ENCODE measurements around the gene PKDREJ.
"Not testable (repeated sequence)": the region's sequence is repeated elsewhere in the genome, so short reads cannot be mapped to it uniquely, and the experiment has no call there.

PKDREJ gene, protein sequence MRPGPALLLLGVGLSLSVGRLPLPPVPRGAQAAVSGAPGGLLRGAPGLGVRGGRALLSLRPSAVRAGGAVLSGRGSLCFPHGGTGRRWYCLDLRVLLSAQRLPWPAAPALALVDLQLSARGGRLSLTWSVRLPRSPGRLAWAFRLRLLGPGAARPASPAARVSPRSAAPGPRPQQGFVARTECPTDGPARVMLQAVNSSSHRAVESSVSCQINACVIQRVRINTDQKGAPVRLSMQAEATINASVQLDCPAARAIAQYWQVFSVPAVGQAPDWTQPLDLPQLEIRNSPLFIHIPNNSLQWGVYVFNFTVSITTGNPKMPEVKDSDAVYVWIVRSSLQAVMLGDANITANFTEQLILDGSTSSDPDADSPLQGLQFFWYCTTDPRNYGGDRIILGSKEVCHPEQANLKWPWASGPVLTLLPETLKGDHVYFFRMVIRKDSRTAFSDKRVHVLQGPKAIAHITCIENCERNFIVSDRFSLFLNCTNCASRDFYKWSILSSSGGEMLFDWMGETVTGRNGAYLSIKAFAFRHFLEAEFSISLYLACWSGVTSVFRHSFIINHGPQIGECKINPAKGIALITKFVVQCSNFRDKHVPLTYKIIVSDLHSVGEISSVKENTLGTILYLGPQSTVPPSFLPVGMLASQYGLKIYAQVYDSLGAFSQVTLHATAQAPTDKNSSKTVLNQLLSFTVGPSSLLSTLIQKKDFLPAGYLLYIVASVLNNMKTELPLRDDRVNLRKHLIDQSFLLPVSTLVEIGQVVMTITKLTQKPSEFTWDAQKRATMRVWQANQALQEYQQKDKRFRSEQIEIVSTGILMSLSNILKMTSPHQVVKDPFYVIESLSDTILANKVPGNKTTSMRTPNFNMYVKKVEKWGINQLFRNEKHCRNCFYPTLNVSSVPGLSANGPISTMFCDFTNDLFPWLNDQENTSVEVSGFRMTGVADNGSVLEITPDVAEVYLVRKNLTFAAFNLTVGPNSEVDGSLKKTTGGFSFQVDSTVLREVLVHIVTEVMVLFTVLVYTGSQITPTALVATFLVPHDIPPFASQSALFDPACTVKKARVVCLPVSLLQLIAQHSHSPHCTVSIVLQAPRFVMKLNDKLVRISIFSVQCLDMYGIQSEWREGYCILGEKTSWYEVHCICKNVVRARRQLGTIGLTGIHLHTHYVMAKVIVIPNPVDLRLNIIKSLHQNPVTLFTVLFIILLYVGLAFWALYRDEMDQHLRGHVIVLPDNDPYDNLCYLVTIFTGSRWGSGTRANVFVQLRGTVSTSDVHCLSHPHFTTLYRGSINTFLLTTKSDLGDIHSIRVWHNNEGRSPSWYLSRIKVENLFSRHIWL (N-terminal part only)

GRCh38 chr22:46263216-46263590 lies at the start of gene PKDREJ:
Gene PKDREJ (minus strand): TSS chr22:46263343. CDS start chr22:46263322, 21 bp downstream.
- DNase-seq (ENCODE audit: low read depth in 3 of 3) = no peak

- DNase-seq (ENCODE audit: low read depth in 3 of 3) = not testable (repeated sequence)
These were observed 49.7 kb upstream of the PKDREJ start for GRCh38 chr22:46312848-46313247.

GRCh38 chr22:46312056-46312455 lies 48.9 kb upstream of the PKDREJ start:
- DNase-seq (ENCODE audit: low read depth in 3 of 3) = no peak

DNA sequence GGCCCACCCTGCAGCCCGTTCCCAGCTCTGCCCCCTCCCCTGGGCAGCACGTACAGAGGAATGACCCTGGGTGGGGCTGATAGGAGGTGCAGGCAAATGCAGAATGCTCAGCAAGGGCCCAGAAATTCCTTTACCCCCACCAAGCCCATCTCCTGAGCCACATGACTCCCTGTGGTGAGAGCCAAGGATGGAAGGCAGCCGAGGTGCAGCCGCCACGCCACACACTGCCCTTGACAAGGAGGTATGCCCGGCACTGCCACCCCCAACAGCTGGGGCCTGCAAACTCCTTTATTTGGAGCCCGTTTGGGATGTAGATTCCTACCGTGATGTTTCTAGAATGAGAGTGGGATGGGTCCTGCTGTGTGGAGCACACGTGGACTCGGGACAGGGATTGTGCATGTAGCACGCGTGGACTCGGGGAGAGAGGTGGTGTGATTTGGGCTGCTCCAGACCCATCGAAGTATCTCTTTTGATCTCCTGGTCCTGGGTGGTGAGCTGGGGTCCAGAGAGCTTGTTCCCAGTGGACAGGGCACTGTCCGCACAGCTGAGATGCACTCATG lies 46.5 kb upstream of the PKDREJ start:
- no peak for DNase-seq (ENCODE audit: low read depth in 3 of 3)

DNA sequence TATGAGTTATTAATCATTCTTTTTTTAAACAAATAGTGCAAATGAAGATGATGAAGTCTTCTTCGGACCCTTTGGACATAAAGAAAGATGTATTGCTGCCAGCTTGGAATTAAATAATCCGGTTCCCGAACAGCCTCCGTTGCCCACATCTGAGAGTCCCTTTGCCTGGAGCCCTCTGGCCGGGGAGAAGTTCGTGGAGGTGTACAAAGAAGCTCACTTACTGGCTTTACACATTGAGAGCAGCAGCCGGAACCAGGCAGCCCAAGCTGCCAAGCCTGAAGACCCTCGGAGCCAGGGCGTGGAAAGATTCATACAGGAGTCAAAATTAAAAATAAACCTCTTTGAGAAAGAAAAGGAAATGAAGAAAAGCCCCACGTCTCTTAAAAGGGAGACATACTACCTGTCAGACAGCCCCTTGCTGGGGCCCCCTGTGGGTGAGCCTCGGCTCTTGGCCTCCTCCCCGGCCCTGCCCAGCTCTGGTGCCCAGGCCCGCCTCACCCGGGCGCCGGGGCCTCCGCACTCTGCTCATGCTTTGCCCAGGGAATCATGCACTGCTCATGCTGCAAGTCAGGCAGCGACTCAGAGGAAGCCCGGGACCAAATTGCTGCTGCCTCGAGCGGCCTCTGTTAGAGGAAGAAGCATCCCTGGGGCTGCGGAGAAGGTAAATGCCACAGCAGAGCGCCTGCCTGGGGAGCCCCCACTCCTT lies 45.3 kb upstream of the PKDREJ start:
- DNase-seq (ENCODE audit: low read depth in 3 of 3) = no peak

DNA sequence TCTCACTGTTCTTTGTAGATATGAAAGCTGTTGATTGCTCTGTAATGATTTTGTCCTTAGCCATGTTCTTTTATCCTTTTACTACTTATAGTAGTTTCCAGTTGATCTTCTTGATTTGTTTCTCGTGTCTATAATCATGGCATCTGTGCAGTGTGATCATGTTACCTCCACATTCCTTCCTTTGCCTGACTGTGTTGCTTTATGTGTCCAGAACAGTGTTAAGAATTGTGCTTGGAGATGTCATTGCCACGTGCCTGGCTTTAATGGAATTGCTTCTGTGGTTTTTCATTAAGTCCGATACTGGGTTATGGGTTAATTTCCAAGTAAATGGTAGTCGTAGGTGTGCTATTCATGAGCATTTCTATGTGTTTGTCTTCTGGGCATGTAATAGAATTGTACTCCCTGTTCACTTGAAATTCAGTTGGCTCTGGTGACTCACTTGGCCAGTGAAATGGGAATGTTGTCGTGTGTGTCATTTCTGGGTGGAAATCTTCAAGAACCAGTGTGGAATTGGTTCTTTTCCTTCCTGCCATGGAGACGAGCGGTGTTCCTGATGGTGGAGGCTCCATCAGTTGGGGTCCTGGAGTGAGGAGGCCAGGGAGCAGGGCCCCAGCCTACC lies 40.3 kb upstream of the PKDREJ start:
- no peak for DNase-seq (ENCODE audit: low read depth in 3 of 3)

DNA sequence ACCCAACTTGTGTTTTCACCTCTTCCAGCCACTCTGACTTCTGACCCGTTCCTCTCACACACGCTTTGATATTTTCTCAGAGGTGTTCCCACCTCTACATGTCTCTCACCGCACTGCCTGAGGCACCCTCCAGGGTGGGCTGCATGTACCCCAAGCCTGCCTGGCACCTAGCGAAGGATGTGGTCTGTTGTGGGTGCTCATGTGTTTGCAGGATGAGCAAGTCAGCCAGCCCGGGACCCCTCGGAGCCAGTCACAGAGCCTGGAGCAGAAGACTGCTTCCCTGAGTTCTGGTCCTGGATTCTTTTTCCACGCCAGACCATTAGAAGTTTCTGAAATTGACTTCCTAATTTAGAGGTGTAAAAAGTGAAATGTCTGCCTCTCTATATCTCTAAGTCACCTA lies 37.3 kb upstream of the PKDREJ start:
- DNase-seq (ENCODE audit: low read depth in 3 of 3) = no peak

DNA sequence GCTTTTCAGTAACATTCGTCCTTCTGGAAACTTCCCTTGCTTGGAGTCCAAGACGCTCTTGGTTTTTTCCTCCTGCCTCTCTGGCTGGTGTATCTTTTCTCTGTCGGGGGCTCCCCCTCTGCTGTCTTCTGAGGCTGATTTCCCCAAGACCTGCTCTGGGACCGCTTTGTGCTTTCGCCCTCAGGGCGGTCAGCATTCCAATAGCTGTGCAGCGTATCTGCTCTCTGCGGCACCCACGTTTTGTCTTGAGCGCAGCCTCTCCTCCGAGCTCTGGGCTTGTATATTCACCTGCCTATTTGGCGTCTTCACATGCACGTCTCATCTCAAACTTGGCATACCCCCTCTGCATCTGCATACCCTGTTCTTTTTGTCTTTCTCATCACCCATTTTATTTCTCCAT lies 36.0 kb upstream of the PKDREJ start:
- no peak for DNase-seq (ENCODE audit: low read depth in 3 of 3)

GRCh38 chr22:46297151-46297812 lies 34.1 kb upstream of the PKDREJ start:
- DNase-seq (ENCODE audit: low read depth in 3 of 3) = peak in 1 of 3 experiments; percentile 25

DNA sequence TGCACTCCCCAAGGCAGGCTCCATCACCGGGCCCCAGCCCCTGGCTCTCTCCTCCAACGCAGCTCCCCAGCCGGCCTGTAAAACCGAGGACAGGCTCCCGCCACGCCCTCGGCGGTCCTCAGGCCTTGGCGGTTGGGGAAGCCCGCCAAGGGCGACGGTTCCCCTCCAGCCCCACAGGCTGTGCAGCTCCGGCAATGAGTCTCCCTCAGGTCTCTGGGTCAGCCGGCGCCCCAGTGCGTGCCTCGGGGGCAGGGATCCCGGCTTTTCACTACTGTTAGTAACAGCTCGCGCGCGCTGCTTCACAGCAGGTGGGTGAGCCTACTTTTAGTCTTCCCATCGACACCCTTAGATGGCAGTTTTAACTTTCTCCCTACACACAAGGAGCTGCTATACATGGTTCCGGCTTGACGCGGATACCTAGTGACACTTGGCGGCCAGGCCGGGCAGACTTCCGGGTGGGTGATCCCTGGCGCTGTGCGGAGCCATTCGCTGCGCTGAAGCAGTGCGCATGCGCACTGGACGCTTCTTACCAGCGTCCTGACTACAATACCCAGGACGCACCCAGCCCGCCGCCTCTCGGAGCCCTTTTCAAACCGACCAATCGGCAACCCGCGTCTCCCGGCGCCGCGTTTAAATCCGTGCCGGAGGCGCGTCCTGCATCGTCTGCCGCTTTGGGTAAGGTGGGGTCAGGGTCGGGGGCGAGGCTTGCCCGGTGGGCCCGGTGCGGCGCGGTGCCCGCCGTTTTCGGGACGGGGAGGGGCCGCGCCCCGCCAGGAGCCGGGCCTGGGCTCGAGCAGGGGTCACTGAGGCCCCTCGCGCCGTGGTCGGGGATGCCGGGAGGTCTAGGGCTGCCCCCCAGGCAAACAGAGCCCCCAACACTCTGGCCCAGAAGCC lies 33.4 kb upstream of the PKDREJ start, which contains the start of gene GTSE1:
GTSE1 (plus strand) TSS at position 614 of the 894 bp plus-strand sequence. CDS start 531 bp downstream, outside the sequence.
- peak; percentile 92 to 97 (median 93) for DNase-seq (ENCODE audit: low read depth in 3 of 3)

DNA sequence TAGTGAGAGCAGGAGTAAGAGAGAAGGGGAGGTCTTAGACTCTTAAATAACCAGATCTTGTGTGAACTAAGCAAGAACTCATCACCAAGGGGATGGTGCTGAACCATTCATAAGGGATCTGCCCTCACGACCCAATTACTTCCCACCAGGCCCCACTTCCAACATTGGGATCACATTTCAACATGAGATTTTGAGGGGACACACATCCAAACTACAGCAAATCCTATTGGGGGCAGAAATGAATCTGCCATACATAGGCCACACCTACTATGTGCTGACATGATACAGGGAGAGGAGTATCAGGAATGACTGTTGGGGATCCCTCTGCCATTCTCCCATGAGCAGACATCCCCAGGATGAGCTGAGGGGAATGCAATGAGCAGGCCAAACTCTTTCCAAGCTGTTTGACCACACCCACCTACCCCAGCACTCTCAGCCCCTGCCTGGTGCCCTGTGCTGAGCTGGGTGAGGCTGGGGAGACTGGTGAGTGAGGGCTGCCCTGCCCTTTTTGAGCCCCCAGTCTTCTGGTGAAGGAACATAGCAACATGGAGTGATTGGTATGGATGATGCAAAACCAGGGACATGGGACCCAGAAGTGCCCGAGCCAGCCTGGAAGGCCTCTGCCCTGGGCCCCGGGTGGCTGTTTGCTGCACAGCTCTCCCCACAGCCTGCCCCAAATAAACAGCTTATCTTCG lies 32.3 kb upstream of the PKDREJ start:
- DNase-seq (ENCODE audit: low read depth in 3 of 3) = no peak

GRCh38 chr22:46294784-46295183 lies 31.6 kb upstream of the PKDREJ start:
- DNase-seq (ENCODE audit: low read depth in 3 of 3) = no peak

DNA sequence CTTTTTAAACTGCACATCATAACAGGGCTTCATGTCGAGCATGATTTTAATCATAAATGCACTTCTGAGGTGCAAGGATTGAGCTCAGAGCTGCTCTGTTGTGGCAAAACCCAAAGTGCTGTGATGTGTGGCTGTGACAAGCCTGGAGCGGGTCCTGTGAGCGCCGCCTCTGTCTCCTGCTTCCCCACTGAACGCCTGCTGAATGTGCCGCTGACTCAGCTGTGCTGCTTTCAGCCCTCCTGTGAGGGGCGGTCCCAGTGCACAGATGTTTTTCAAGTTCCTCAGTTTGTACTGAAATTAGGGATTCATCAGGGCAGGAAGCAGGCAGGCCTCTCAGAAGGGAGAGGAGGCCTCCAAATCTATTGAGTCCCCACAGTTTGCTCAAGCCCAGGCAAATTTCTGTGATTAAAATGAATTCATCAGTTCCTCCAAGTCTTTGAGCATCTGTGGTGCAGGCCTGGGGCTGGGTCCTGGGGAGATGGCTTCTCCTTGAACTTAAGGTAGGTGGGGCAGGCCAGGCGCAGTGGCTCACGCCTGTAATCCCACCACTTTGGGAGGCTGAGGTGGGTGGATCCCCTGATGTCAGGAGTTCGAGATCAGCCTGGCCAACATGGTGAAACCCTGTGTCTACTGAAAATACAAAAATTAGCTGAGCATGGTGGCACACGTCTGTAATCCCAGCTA lies 30.6 kb upstream of the PKDREJ start:
- DNase-seq (ENCODE audit: low read depth in 3 of 3) = no peak

DNA sequence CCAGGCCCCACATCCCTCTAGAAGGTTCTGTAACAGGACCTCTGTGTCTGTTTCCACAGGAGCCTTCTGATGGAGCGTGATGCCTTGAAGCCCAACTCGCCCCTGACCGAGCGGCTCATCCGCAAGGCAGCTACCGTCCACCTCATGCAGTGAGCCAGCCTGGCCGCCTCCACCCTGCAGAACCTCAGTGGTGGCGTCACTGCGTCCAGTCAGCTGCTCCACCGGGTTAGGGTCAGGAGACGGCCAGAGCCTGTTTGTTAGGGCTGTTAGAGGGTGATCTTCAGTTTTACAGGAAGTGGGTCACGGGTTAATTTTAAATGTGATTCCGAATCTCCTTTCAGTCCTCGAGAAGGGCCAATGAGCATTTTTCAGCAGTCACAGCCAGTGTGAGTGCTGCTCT lies 29.6 kb upstream of the PKDREJ start:
- no peak for DNase-seq (ENCODE audit: low read depth in 3 of 3)

- no peak for DNase-seq (ENCODE audit: low read depth in 3 of 3)
These were observed 29.0 kb upstream of the PKDREJ start for GRCh38 chr22:46292173-46292572.

GRCh38 chr22:46290843-46291785 lies 28.0 kb upstream of the PKDREJ start:
- no peak for DNase-seq (ENCODE audit: low read depth in 3 of 3)
